Uterus (tissue), 4 donors: ENCODE results near the gene LCE2A. TPM values are rescaled to one million over a fixed set of nuclear protein-coding genes. Genes with fewer than 3 reads are reported as not detected.

Experiments used
- DNase-seq, 2 donors: peaks; one replicate each; pipeline ENCODE4 v3.0.0-alpha.2; 2019 to 2020
- H3K27ac ChIP-seq, 2 donors: fragments of 200-600 bp; sonication (generic); 1 replicate in 1 of 2; 2 replicates in 1 of 2; pipeline ENCODE4 v1.5.1; 2016 to 2018
- H3K27me3 ChIP-seq, 2 donors: fragments of 200-600 bp; sonication (generic); one replicate each; pipeline ENCODE4 v1.5.1; 2018 to 2019; ENCODE audit warnings: control low read depth in 1 of 2
- H3K36me3 ChIP-seq, 2 donors: fragments of 200-600 bp; sonication (generic); one replicate each; pipeline ENCODE4 v1.5.1; 2019; ENCODE audit warnings: control low read depth in 1 of 2
- H3K4me1 ChIP-seq, 2 donors: fragments of 200-600 bp; sonication (generic); one replicate each; pipeline ENCODE4 v1.5.1; 2018 to 2019; ENCODE audit warnings: control low read depth in 1 of 2
- H3K4me3 ChIP-seq, 2 donors: fragments of 200-600 bp; sonication (generic); 1 replicate in 1 of 2; 2 replicates in 1 of 2; pipeline ENCODE4 v1.5.1; 2018 to 2019; ENCODE audit warnings: mild to moderate bottlenecking in 1 of 2
- H3K9me3 ChIP-seq, 2 donors: fragments of 200-600 bp; sonication (generic); one replicate each; pipeline ENCODE4 v1.5.1; 2019; ENCODE audit warnings: control low read depth in 1 of 2
- POLR2A ChIP-seq, 2 donors: fragments of 450-650 bp; IDR thresholded peaks; one replicate each; pipeline ENCODE4 v1.6.1; 2016; ENCODE audit warnings: antibody characterized with exemption in 2 of 2, mild to moderate bottlenecking in 1 of 2, moderate library complexity in 1 of 2
- intact Hi-C: fragments of 100-400 bp; cut with DNase I; formaldehyde crosslinking; loops from one replicate; pipeline ENCODE4 v1.15.1; 2023; ENCODE audit warnings: low total_unique reads
- total RNA-seq, 4 donors: library from RNA; depleted of rRNA in 3 of 4; stranded (reverse); fragments of >200 nt in 3 of 4; gene quantifications; one replicate each; pipeline versions ENCODE4 v1.1.0 to v1.2.4, GENCODE V29; 2014 to 2023
- TF ChIP-seq, protein P1 (sequence below), 4 experiments: fragments of 200-600 bp in 2 of 4; fragments of 450-650 bp in 2 of 4; sonication (generic) in 2 of 4; IDR thresholded peaks; one replicate each; pipeline ENCODE4 v1.5.1; 2016 to 2019; ENCODE audit warnings: antibody characterized with exemption in 4 of 4, mild to moderate bottlenecking in 2 of 4, moderate library complexity in 1 of 4
- donor health status: DM: yes; HTN: yes; CAD: no.

The LCE2A gene
- total RNA-seq, 4 donors from 2014 or later = not detected

DNA sequence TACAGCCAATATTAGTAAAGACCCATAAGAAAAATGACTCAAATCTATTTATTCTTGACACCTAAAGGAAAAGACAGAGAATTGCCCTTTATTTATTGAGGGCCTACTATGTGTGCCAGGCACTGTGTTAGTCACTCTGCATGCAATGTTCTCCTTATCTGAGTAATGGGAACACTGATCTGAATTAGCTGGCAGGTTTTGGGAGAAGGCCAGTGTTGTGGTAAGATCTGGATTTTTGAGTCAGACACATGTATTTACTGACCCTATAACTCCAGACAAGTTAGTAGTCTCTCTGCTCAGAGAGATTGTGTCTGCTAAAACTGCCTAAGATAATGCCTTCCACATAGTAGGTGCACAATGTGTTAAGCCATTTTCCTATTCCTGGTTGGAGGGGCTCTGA is 27.1 kb downstream of the LCE2A start:
- intact Hi-C loops = no loop called here
- Histone ChIP-seq H3K9me3 (no peaks in the 10 kb centered on the region), H3K27me3 (no peaks in the 10 kb centered on the region), H3K36me3 (no peaks in the 10 kb centered on the region), H3K27ac (no peak overlapping the region), H3K4me1 (no peaks in the 10 kb centered on the region), H3K4me3 (no peak overlapping the region)
- TF ChIP-seq, protein P1, sequence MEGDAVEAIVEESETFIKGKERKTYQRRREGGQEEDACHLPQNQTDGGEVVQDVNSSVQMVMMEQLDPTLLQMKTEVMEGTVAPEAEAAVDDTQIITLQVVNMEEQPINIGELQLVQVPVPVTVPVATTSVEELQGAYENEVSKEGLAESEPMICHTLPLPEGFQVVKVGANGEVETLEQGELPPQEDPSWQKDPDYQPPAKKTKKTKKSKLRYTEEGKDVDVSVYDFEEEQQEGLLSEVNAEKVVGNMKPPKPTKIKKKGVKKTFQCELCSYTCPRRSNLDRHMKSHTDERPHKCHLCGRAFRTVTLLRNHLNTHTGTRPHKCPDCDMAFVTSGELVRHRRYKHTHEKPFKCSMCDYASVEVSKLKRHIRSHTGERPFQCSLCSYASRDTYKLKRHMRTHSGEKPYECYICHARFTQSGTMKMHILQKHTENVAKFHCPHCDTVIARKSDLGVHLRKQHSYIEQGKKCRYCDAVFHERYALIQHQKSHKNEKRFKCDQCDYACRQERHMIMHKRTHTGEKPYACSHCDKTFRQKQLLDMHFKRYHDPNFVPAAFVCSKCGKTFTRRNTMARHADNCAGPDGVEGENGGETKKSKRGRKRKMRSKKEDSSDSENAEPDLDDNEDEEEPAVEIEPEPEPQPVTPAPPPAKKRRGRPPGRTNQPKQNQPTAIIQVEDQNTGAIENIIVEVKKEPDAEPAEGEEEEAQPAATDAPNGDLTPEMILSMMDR (IDR thresholded peaks at IDR 0.05) = no peak
- TF ChIP-seq POLR2A (IDR thresholded peaks at IDR 0.05) = no peak
- no peak for DNase-seq

DNA sequence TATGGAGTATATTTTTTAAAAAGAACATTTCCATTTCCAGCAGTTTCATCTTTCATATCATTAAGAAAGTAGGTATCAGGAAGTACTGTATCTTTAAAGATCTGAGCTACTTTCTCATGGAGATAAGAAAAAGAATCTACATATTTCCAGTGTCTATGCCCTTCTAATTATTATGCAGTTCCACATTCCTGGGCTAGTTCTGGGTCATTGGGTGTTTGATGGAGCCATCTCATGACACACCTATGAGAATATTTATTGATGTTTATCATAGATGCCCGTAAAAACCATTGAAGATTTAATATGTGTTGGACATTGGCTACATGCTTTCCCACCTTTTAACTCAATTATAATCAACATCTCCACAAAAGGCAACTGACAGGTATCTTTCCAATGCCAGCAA is 30.8 kb downstream of the LCE2A start:
- Histone ChIP-seq H3K4me3 (no peak overlapping the region), H3K4me1 (no peaks in the 10 kb centered on the region), H3K36me3 (no peaks in the 10 kb centered on the region), H3K27me3 (no peaks in the 10 kb centered on the region), H3K27ac (no peak overlapping the region), H3K9me3 (no peaks in the 10 kb centered on the region)
- intact Hi-C loops = no loop called here
- no peak for DNase-seq
- TF ChIP-seq POLR2A (IDR thresholded peaks at IDR 0.05) = no peak
- TF ChIP-seq, protein P1 (IDR thresholded peaks at IDR 0.05) = no peak

DNA sequence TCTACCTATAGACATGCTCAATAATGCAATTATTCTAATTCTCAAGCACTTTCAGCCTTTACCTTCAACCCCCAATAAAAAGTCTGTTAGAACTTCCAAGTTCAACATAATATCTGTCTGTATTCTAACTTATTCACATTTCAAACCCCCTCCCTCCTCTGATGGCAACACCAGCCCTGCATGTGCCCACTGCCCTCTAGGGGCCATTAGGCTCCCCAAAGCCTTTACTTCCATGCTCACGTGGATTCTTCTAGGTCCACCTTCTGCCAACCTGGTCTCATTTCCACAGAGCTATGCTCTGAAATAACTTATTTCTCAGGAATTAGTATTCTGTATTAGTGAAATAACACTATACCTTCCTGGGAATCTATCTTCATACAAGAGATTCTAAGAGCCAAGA is 37.5 kb downstream of the LCE2A start:
- Histone ChIP-seq H3K27ac (no peak overlapping the region), H3K36me3 (no peaks in the 10 kb centered on the region), H3K4me1 (no peaks in the 10 kb centered on the region), H3K4me3 (no peak overlapping the region), H3K27me3 (no peaks in the 10 kb centered on the region), H3K9me3 (no peaks in the 10 kb centered on the region)
- intact Hi-C loops = no loop called here
- DNase-seq = no peak
- TF ChIP-seq, protein P1 (IDR thresholded peaks at IDR 0.05) = no peak
- no peak for TF ChIP-seq POLR2A (IDR thresholded peaks at IDR 0.05)

DNA sequence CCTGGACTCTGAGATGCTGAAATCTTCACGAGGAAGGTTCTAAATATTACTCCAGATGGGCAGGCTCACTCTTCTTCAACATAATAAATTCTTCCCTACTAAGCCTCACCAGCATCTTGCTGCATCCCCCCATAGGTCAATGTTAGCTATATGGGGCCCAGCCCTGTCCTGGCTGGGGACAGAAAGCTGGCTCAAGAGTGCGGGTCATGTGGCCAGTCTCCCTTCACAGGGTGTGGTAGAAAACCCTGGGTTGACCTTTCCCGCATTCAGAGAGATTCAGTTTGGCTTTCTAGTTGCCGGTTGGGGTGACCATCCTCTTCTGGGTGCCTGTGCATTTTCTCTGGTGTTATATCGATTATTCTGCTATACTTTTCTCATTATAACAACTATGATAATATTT is 39.9 kb downstream of the LCE2A start:
- H3K4me1 ChIP-seq = no peaks in the 10 kb centered on the region
- H3K9me3 ChIP-seq = no peaks in the 10 kb centered on the region
- no peaks in the 10 kb centered on the region for H3K36me3 ChIP-seq
- intact Hi-C loops = no loop called here
- H3K27ac ChIP-seq = no peak overlapping the region
- no peaks in the 10 kb centered on the region for H3K27me3 ChIP-seq
- TF ChIP-seq, protein P1 (IDR thresholded peaks at IDR 0.05) = no peak
- no peak for TF ChIP-seq POLR2A (IDR thresholded peaks at IDR 0.05)
- DNase-seq = no peak
- H3K4me3 ChIP-seq = no peak overlapping the region

DNA sequence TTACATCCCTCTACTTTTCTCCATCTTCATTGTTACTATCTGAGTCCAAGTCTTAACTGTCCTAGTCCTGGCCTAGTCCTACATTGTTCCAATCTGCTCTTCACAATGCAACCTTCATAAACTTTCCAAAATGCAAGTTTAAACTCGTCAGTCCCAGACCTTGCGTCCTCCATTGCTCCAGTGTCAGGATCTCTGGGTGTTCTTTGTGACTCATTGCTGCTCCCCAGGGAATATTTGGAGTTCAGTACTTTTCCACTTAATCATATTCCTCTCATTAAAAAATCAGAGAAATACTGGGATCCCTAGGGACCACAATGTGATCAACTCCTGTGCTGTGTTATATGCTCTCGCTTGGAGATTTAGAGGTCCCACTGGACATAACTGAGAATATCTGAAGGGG is 41.7 kb downstream of the LCE2A start:
- DNase-seq = no peak
- Histone ChIP-seq H3K9me3 (no peaks in the 10 kb centered on the region), H3K27me3 (no peaks in the 10 kb centered on the region), H3K4me3 (no peak overlapping the region), H3K4me1 (no peaks in the 10 kb centered on the region), H3K36me3 (no peaks in the 10 kb centered on the region), H3K27ac (no peak overlapping the region)
- intact Hi-C loops = no loop called here
- TF ChIP-seq, protein P1 (IDR thresholded peaks at IDR 0.05) = no peak
- no peak for TF ChIP-seq POLR2A (IDR thresholded peaks at IDR 0.05)
